GM19193 (cell line): ENCODE results near the gene TUBB6.
A peak's percentile ranks its signal among the peaks of the same experiment; 100 is the strongest.

ENCODE experiments used
- POLR2A ChIP-seq: IDR thresholded peaks from 4 replicates; pipeline ENCODE4 v1.6.1; 2011; ENCODE audit not compliant: insufficient read depth, insufficient read length; ENCODE audit errors: extremely low read depth

Gene TUBB6

DNA sequence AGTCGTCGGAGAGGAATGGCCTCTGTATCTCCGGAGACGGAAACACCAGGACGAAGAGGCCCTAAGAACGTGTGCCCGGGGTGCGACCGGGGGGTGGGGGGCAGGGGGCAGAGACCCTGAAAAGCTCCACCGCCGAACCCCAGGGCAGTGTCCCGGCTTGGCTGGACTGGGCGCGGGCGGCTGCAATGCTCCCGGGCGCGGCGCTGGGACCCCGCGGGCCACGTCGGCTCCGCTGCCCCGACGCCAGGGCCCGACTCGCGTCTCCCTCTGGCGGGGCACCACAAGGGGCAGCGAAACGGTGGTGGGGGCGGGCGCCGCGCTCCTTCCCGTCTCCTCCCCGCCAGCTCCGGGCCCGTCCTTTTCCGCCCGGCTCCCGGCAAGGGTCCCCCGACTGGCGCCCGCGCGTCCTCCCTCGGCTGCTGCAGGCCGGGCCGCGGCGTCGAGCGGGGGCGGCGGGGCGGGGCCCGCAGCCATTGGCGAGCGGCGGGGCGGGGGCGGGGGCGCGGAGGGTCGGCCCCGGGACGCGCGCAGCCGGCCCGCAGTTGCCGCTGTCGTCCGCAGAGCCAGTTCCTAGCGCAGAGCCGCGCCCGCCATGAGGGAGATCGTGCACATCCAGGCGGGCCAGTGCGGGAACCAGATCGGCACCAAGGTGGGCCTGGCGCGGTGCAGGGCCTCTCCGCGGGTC, at the start of gene TUBB6:
Gene TUBB6 (plus strand): TSS at position 541 of the 685 bp plus-strand sequence. CDS start 52 bp downstream, at position 593.
- TF ChIP-seq POLR2A: peak; percentile 71

DNA sequence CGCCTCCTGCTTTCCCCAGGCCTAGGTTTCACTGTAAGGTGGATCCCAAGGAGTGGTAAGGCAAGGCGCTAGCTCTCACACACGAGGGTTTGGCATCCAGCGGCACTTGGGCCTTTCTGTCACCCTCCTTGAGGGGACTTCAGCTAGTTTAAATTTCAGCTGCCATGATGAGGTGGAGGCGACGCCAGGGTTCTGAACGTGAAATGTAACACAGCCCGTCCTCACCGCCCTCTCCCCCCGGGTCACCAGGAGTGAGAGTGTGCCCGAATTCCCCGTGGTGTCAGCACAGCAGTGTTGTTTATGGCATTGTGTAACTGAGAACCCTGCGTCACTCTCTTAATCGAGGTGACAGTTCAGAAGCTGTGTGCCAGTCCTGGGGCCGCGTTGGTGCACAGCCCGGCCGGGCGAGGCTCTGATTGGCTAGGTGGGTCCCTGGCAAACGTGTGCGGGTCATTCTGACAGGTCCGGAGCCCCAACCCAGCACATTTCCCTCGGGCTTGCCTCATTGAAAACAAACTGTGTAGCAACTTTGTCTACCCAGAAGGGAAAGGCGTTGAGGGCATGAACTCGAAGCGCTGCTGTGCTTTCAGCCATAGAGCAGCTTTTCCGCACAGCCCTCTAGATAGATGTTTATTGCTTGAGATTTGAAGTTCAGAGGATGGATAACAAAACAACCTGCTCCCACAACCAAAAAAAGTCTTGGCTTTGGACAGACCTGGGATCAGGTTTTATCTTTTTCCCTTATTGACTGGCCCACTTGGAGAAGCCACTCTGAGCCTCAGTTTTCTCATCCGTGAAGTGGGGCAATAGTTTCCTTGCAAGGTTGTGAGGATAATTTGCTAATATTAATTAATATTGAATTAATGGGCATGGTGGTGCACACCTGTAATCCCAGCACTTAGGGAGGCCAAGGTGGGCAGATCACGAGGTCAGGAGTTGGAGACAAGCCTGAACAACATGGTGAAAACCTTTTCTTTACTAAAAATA, 49.0 kb upstream of the TUBB6 start:
- TF ChIP-seq POLR2A: no peak

- TF ChIP-seq POLR2A: no peak
These were observed 45.3 kb upstream of the TUBB6 start for GRCh38 chr18:12262748-12263147.

- TF ChIP-seq POLR2A: no peak
These were observed 43.2 kb upstream of the TUBB6 start for GRCh38 chr18:12264864-12265263.

- TF ChIP-seq POLR2A: no peak
These were observed 36.4 kb upstream of the TUBB6 start for GRCh38 chr18:12271376-12272235.

GRCh38 chr18:12274793-12275192, 33.2 kb upstream of the TUBB6 start:
- no peak for TF ChIP-seq POLR2A

DNA sequence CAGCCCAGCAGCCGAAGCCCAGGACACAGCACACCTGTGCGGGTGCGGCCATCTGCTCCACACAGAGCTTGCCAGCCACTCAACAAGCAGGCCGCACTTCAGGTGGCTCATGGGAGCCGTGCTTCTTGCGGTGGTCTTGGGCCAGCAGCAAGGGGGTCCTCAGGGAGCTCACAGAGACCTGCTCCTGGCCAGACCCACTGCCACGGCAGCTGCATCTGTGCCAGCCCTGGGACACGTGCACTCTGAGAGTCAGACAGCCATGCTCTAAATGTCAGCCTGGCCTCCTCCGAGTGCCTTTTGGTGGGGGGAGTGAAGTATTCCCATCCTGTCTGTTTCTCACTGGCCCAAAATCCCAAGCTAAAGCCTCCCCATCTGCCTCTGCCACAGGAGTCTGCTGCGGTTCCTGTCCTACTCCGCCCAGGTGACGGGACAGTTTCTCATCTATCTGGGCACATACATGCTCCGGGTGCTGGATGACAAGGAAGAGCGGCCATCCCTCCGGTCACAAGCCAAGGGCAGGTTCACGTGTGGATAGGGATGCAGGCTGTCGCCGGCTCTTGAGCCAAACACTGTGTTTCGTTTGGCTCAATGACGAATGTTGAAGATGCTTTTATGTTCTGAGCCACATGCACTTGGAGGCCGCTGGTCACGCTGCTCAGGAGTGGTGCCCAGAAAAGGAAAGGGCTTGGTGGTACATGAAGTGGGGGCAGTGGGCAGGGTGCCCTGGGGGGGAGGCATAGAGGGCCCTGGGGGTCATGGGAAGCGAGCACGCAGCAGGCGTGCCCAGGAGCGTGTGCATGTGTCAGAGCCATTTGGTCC, 31.1 kb upstream of the TUBB6 start:
- TF ChIP-seq POLR2A: no peak

DNA sequence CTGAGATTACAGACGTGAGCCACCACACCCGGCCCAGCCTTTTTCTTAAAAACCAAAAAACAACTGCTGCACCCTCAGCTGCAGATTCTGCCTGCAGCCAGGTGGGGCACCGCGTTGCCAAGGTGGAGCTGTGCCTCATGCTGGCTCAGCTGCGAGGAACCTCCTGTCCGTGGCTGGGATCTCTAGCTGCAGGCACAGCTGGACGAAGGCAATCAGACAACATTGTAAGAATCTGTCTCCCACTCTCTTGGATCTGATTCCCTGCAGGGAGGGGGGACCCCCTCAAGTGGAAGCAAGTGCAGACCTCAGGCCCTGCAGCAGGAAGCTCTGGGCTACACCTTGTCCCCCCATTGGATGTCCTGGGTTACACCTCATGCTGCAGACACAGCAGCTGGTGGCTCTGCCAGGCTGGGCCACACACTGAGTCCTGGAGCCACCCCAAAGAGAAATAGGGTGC, 29.8 kb upstream of the TUBB6 start:
- TF ChIP-seq POLR2A: no peak

DNA sequence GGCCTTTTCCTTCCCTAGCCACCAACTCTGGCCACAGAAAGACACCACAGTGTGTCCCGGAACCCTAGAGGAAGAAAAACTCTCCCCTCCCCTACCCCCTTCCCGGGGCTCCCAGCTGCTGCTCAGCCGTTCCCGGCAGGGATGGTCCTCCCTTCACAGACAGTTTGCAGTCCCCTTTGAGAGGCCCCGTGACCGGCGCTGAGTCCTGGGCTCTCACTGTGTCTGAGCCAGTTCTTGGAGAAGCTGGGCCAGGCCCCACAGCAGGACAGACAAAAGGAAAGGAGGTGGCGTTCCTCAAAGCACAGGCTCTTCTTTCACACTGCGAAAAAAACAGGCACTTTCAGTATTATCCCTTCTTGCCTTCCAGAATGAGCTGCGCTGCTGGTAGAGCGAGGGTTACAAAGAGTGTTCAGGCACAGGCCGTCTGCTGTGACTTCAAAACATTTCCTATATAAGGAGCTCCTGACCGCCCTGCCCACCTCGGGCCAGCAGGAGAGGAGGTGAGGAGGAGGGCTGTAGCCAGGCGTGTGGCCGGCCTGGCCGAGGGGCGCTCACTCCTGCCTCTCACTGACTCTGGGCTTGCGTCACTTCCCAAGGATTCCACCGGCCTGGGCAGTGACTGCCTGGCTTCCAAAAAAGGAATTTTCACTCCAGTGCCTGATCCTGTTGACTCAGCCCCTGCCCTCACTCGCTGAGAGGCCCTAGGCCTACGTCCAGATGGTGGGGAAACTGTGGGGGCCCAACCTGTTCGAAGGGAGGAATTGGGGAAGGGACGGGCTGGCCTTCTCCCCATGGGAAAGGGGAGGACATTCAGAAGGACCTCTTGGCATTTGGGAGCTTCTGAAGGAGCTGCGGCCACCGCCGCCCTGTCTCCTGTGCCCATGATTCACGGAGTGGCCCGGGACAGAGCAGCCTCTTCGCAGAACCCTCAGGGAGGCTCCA, 29.0 kb upstream of the TUBB6 start:
- TF ChIP-seq POLR2A: no peak

- no peak for TF ChIP-seq POLR2A
These were observed 28.1 kb upstream of the TUBB6 start for GRCh38 chr18:12279781-12280531.

DNA sequence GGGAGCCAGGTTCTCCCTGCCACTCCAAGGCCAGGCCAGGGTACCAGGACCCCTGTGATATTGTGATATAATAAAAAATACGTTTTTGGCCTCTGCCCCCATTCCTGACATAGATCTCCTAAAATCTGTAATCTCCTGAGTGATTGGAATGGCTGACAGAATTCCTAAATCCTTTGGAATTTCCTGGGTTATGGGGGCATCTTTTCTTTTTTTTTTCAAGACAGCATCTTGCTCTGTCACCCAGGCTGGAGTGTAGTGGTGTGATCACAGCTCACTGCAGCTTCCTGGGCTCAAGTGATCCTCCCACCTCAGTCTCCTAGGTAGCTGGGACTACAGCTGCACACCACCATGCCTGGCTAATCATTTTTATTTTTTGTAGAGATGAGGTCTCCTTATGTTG, 26.2 kb upstream of the TUBB6 start:
- no peak for TF ChIP-seq POLR2A

GRCh38 chr18:12282442-12283039, 25.5 kb upstream of the TUBB6 start:
- no peak for TF ChIP-seq POLR2A
